HG02852 (cell line): Measurements from ENCODE around the gene EI24.
"Not testable (repeated sequence)": the region's sequence is repeated elsewhere in the genome, so short reads cannot be mapped to it uniquely, and the experiment has no call there.

Experiments
- ATAC-seq: cut with Tn5 transposase; IDR thresholded peaks from one replicate; pipeline ENCODE4 v1.9.1; 2021; ENCODE audit warnings: mild to moderate bottlenecking, moderate library complexity; ENCODE audit not compliant: unreplicated experiment

EI24 gene

GRCh38 chr11:125568970-125569914 is at the start of gene EI24:
EI24 (plus strand) TSS chr11:125569477; CDS start chr11:125572528, 3,051 bp downstream.
- ATAC-seq: peak; percentile 95

GRCh38 chr11:125519860-125520834 is 49.1 kb upstream of the EI24 start:
- ATAC-seq: no peak

- ATAC-seq: no peak
Measured at GRCh38 chr11:125525303-125525702, 44.0 kb upstream of the EI24 start.

- no peak for ATAC-seq
Measured at GRCh38 chr11:125532668-125533067, 36.6 kb upstream of the EI24 start.

GRCh38 chr11:125535585-125535984 is 33.7 kb upstream of the EI24 start:
- ATAC-seq: no peak

GRCh38 chr11:125536834-125537233 is 32.4 kb upstream of the EI24 start:
- not testable (repeated sequence) for ATAC-seq

- no peak for ATAC-seq
Measured at GRCh38 chr11:125542709-125543108, 26.6 kb upstream of the EI24 start.

- ATAC-seq: no peak
Measured at GRCh38 chr11:125550780-125551179, 18.5 kb upstream of the EI24 start.

GRCh38 chr11:125551835-125552342 is 17.4 kb upstream of the EI24 start:
- no peak for ATAC-seq

- ATAC-seq: no peak
Measured at GRCh38 chr11:125552927-125553326, 16.4 kb upstream of the EI24 start.

GRCh38 chr11:125553357-125553756 is 15.9 kb upstream of the EI24 start:
- no peak for ATAC-seq

GRCh38 chr11:125554038-125554437 is 15.2 kb upstream of the EI24 start:
- ATAC-seq: no peak

- no peak for ATAC-seq
Measured at GRCh38 chr11:125559888-125560287, 9.4 kb upstream of the EI24 start.

- ATAC-seq: no peak
Measured at GRCh38 chr11:125561924-125562323, 7.4 kb upstream of the EI24 start.

GRCh38 chr11:125562430-125562829 is 6.8 kb upstream of the EI24 start:
- no peak for ATAC-seq

- ATAC-seq: no peak
Measured at GRCh38 chr11:125564357-125564756, 4.9 kb upstream of the EI24 start.

- no peak for ATAC-seq
Measured at GRCh38 chr11:125566235-125566634, 3.0 kb upstream of the EI24 start.

GRCh38 chr11:125569915-125570621 is 791 bp downstream of the EI24 start:
- peak; percentile 36 for ATAC-seq

GRCh38 chr11:125570952-125571351 is 1.7 kb downstream of the EI24 start:
- ATAC-seq: no peak

- no peak for ATAC-seq
Measured at GRCh38 chr11:125572916-125573315, 3.6 kb downstream of the EI24 start.

GRCh38 chr11:125577181-125577580 is 7.9 kb downstream of the EI24 start:
- not testable (repeated sequence) for ATAC-seq
